WTC11 (cell line): ENCODE results near the gene SLC26A11.

ENCODE experiments used
- CTCF ChIP-seq: fragments of 200-600 bp; IDR thresholded peaks from 2 replicates; pipeline ENCODE4 v1.8.0; 2022; ENCODE audit warnings: antibody characterized with exemption
- TF ChIP-seq, protein P1 (sequence below): sonication (generic); formaldehyde crosslinking; IDR thresholded peaks from 2 replicates; pipeline ENCODE4 v1.8.0; 2023; ENCODE audit warnings: missing genetic modification reagents

GRCh38 chr17:80264205-80265075, 44.2 kb downstream of the SLC26A11 start:
- TF ChIP-seq CTCF: no peak
- TF ChIP-seq, protein P1, sequence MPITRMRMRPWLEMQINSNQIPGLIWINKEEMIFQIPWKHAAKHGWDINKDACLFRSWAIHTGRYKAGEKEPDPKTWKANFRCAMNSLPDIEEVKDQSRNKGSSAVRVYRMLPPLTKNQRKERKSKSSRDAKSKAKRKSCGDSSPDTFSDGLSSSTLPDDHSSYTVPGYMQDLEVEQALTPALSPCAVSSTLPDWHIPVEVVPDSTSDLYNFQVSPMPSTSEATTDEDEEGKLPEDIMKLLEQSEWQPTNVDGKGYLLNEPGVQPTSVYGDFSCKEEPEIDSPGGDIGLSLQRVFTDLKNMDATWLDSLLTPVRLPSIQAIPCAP (CRISPR knock-in tag): no peak
